GM12864 (cell line): ENCODE data around the gene TBC1D22A.
"Not testable (repeated sequence)": the region's sequence is repeated elsewhere in the genome, so short reads cannot be mapped to it uniquely, and the experiment has no call there.

Experiments used
- DNase-seq: peaks from one replicate; pipeline ENCODE4 v3.0.0-alpha.2; 2011; ENCODE audit warnings: low read depth
- H3K4me3 ChIP-seq: 2 replicates; pipeline ENCODE4 v1.5.1; 2011; ENCODE audit warnings: mild to moderate bottlenecking, low read depth, low read length, control low read depth
- CTCF ChIP-seq: IDR thresholded peaks from 2 replicates; pipeline ENCODE4 v1.5.1; 2011; ENCODE audit warnings: low read depth, mild to moderate bottlenecking, moderate library complexity, low read length, control low read depth, inconsistent platforms; ENCODE audit errors: missing control alignments

The TBC1D22A gene

GRCh38 chr22:46779023-46779422 lies 16.6 kb downstream of the TBC1D22A start:
- no peak overlapping the region for H3K4me3 ChIP-seq
- TF ChIP-seq CTCF, result no peak
- no peak for DNase-seq

DNA sequence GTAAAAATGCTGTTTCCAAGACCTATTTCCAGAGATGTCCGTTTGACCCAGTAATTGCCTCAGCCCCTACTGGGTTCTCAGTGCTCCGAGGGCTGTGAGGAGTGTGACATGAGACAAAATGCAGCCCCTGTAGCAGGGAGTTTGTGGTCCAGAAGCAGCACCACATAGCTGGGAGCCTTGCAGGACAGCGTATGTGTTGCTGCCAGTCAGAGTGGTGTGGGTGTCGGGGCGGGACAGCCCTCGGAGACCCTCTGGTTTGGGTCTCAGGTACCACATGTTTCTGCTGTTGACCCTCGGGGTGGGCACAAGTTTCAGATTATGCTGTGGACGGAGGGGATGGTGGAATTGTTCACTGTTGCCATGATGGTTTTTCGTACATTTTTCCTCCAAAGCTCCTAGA lies 17.2 kb downstream of the TBC1D22A start:
- H3K4me3 ChIP-seq, result no peak overlapping the region
- TF ChIP-seq CTCF, result no peak
- no peak for DNase-seq

- H3K4me3 ChIP-seq, result no peak overlapping the region
- no peak for TF ChIP-seq CTCF
- DNase-seq, result no peak
Measured at GRCh38 chr22:46780453-46780852, 18.0 kb downstream of the TBC1D22A start.

GRCh38 chr22:46781291-46781690 lies 18.8 kb downstream of the TBC1D22A start:
- no peak overlapping the region for H3K4me3 ChIP-seq
- DNase-seq, result no peak

DNA sequence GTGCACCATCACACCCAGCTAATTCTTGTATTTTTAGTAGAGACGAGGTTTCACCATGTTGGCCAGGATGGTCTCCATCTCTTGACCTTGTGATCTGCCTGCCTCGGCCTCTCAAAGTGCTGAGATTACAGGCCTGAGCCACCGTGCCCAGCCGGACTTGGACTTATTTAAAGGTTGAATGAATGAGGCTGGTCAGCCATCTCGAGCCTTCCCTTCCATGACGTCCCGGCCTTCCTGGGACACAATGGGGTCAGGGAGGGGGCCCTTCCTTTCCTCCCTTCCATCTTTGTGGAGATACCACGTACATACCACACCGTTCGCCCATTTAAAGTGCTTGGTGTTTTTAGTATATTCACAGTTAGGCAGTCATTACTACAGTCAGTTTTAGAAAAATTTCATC lies 19.8 kb downstream of the TBC1D22A start:
- DNase-seq, H3K4me3 ChIP-seq: not testable (repeated sequence)

More at GRCh38 chr22:46781291-46781690, 18.8 kb downstream of the TBC1D22A start:
- TF ChIP-seq CTCF, result no peak

- no peak for DNase-seq
- H3K4me3 ChIP-seq, result no peak overlapping the region
- no peak for TF ChIP-seq CTCF
Measured at GRCh38 chr22:46783721-46784120, 21.3 kb downstream of the TBC1D22A start.

DNA sequence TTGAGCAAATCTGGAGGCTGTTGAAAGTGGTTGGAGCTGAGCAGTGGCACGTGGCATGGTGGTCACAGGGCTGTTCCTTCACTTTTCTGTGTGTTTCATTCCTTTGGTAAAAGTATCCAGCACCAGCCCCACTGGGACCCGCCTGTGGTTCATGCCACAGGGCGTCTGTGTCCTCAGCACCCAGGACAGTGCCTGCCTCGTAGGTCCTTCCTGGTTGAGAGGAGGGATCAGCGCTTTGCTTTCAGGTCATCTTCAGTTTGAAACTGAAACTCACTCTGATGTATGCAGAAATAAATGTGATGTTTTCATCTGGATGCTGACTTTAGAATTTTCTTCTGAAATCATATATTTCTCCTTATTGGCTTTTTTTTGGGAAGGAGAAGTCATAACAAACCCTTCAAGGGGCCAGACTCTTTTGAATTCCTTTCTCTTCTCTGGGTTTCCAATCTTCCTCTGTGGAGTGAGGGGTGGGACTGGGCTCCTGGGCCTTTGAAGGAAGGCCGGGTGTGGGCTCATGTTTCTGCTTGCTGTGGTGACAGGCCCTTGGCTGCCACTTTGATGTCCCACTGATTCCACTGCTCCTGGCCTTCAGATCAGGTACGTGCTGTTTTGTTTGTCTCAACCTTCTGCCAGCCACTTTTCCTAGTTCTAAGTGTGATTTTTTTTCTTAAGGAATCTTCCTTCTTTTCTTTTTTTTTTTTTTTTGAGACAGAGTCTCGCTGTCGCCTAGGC lies 26.2 kb downstream of the TBC1D22A start:
- H3K4me3 ChIP-seq, result no peak overlapping the region

More for the DNA sequence above, 26.2 kb downstream of the TBC1D22A start:
- TF ChIP-seq CTCF, result no peak
- DNase-seq, result no peak
